ENCODE data around the gene ARHGEF9. TPM values are rescaled to one million over a fixed set of nuclear protein-coding genes. Genes with fewer than 3 reads are reported as not detected.

Gene ARHGEF9
- polyA plus RNA-seq, 1 of the 3 experiments (the other 2 are of a cell fraction), result 6.4 TPM

DNA sequence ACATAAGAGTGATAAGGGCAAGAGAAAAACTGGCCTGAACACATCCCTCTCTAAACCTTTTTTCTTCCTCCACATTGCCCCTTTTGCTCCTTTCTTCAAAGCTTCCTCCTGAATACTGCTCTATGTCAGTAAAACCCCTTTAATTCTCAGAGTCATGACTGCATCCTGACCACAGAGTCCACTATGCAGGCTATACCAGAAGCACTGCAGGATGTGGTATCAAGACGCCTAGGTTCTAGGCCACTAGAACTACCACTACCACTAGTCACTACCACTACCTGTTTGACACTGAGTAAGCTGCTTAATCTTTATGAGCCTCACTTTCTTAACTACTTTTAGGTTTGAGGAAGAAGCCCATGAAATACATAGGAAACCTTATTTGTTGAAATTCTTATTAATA is 38.7 kb downstream of the ARHGEF9 start:
- H2AFZ ChIP-seq (ENCODE audit: low read depth), result no peak overlapping the region
- no peak overlapping the region for H3K4me3 ChIP-seq (ENCODE audit: low read depth in 2 of 2, low read length in 1 of 2)
- H3K9me2 ChIP-seq, result no peaks in the 10 kb centered on the region
- H3K4me1 ChIP-seq (ENCODE audit: control insufficient read depth in 1 of 2, insufficient read depth in 2 of 2, low read depth in 1 of 2, low read length in 1 of 2), result peaks cover 0 to 8% of the 10 kb centered on the region in 2 experiments; a peak in 1 of 4 replicates
- 38% methylated on average over 1 of the region's 1 CpG for WGBS (ENCODE audit: low lambda C conversion rate)
- H3K9ac ChIP-seq, result no peak overlapping the region
- DNase-seq, result no peak
- no peaks in the 10 kb centered on the region for H3K79me2 ChIP-seq (ENCODE audit: insufficient read depth)
- no peaks in the 10 kb centered on the region for H4K20me1 ChIP-seq (ENCODE audit: insufficient read depth)
- no peak overlapping the region for H3K4me2 ChIP-seq
- no peaks in the 10 kb centered on the region for H3K9me3 ChIP-seq
- TF ChIP-seq, protein P1, sequence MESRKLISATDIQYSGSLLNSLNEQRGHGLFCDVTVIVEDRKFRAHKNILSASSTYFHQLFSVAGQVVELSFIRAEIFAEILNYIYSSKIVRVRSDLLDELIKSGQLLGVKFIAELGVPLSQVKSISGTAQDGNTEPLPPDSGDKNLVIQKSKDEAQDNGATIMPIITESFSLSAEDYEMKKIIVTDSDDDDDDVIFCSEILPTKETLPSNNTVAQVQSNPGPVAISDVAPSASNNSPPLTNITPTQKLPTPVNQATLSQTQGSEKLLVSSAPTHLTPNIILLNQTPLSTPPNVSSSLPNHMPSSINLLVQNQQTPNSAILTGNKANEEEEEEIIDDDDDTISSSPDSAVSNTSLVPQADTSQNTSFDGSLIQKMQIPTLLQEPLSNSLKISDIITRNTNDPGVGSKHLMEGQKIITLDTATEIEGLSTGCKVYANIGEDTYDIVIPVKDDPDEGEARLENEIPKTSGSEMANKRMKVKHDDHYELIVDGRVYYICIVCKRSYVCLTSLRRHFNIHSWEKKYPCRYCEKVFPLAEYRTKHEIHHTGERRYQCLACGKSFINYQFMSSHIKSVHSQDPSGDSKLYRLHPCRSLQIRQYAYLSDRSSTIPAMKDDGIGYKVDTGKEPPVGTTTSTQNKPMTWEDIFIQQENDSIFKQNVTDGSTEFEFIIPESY (IDR thresholded peaks at IDR 0.05; ENCODE audit: borderline replicate concordance, low read depth), result no peak
- TF ChIP-seq JUND (IDR thresholded peaks at IDR 0.05) (no peak), FOXJ3 (CRISPR knock-in tag; IDR thresholded peaks at IDR 0.05) (no peak), FOSL2 (IDR thresholded peaks at IDR 0.05; ENCODE audit: borderline replicate concordance, low read depth) (no peak), CHD2 (IDR thresholded peaks at IDR 0.05; ENCODE audit: low read length, partially characterized antibody) (no peak), IRF3 (IDR thresholded peaks at IDR 0.05; ENCODE audit: low read depth, low read length) (no peak), GABPA (IDR thresholded peaks at IDR 0.05; ENCODE audit: low read depth) (no peak)
- ChIA-PET CTCF (interaction anchor here (0.8 kb wide), 1 partner anchor 39 kb away, joined by 3 read pairs; no protein-coding TSS in a partner anchor), POLR2A (no interaction called here)
- H3K27ac ChIP-seq (ENCODE audit: low read depth in 2 of 2, low read length in 1 of 2), result no peak overlapping the region
- no peaks in the 10 kb centered on the region for H3K36me3 ChIP-seq (replicated peaks in 1 of 2; ENCODE audit: control insufficient read depth in 1 of 2, insufficient read depth in 2 of 2, low read length in 1 of 2)
- H3K27me3 ChIP-seq (ENCODE audit: insufficient read depth), result no peaks in the 10 kb centered on the region
- H3F3A ChIP-seq (replicated peaks; ENCODE audit: insufficient read depth), result no peaks in the 10 kb centered on the region

DNA sequence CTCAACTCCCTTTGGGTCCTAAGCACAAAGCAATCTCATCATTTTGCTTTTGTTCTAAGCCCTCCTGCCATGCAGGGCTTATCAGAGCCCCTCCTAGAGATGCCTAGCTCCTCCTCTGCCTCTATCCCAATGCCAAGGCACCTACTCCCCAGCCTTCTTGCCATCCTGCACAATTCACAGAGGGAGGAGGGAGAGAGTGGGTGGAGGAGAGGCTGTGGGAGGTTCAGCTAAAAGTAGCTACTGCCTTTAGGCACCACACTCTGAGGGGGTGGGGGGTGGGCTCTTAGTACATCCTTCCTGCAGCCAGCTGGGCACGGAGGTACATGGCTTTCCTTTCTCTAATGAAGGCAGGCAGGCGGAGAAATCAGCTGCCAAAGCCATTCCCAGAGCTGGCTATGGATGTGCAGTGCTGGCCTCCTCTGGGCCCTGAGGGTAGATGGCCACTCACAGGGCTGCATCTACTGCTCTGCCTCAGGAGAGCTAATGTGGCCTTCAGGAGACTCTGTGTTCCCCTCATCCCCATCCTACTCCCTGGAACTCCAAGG is 40.1 kb downstream of the ARHGEF9 start:
- H3K4me1 ChIP-seq (ENCODE audit: control insufficient read depth in 1 of 2, insufficient read depth in 2 of 2, low read depth in 1 of 2, low read length in 1 of 2), result peaks cover 0 to 8% of the 10 kb centered on the region in 2 experiments; a peak in 1 of 4 replicates
- H4K20me1 ChIP-seq (ENCODE audit: insufficient read depth), result no peaks in the 10 kb centered on the region
- POLR2A ChIA-PET, result interaction anchor here (0.7 to 1.1 kb wide), 2 partner anchors 9 to 39 kb away, joined by 3 read pairs; no protein-coding TSS in a partner anchor
- no peaks in the 10 kb centered on the region for H3F3A ChIP-seq (replicated peaks; ENCODE audit: insufficient read depth)
- no peak overlapping the region for H2AFZ ChIP-seq (ENCODE audit: low read depth)
- H3K9me3 ChIP-seq, result no peaks in the 10 kb centered on the region
- H3K9me2 ChIP-seq, result no peaks in the 10 kb centered on the region
- no peaks in the 10 kb centered on the region for H3K36me3 ChIP-seq (replicated peaks in 1 of 2; ENCODE audit: control insufficient read depth in 1 of 2, insufficient read depth in 2 of 2, low read length in 1 of 2)
- CTCF ChIA-PET, result interaction anchor here (1.0 to 1.6 kb wide), 3 partner anchors 9 to 17 kb away, joined by 3 to 4 read pairs (median 4); no protein-coding TSS in a partner anchor
- 43% methylated on average over 1 of the region's 2 CpGs for WGBS (ENCODE audit: low lambda C conversion rate)
- peak overlapping the region in 1 of 2 experiments; percentile 39; a peak in 1 of 4 replicates for H3K27ac ChIP-seq (ENCODE audit: low read depth in 2 of 2, low read length in 1 of 2)
- H3K4me3 ChIP-seq (ENCODE audit: low read depth in 2 of 2, low read length in 1 of 2), result no peak overlapping the region
- H3K79me2 ChIP-seq (ENCODE audit: insufficient read depth), result no peaks in the 10 kb centered on the region
- H3K27me3 ChIP-seq (ENCODE audit: insufficient read depth), result no peaks in the 10 kb centered on the region
- DNase-seq, result peak; percentile 24
- TF ChIP-seq MXI1 (IDR thresholded peaks at IDR 0.05; ENCODE audit: low read depth, low read length), result no peak
- no peak overlapping the region for H3K4me2 ChIP-seq
- H3K9ac ChIP-seq, result no peak overlapping the region
